ENCODE data around the gene CYFIP2. TPM values are rescaled to one million over a fixed set of nuclear protein-coding genes. Genes with fewer than 3 reads are reported as not detected.
A peak's percentile ranks its signal among the peaks of the same experiment; 100 is the strongest.
"Not testable (repeated sequence)": the region's sequence is repeated elsewhere in the genome, so short reads cannot be mapped to it uniquely, and the experiment has no call there.

The CYFIP2 gene
- total RNA-seq, 2 donors from 2014 or later, result 363 to 389 TPM

DNA sequence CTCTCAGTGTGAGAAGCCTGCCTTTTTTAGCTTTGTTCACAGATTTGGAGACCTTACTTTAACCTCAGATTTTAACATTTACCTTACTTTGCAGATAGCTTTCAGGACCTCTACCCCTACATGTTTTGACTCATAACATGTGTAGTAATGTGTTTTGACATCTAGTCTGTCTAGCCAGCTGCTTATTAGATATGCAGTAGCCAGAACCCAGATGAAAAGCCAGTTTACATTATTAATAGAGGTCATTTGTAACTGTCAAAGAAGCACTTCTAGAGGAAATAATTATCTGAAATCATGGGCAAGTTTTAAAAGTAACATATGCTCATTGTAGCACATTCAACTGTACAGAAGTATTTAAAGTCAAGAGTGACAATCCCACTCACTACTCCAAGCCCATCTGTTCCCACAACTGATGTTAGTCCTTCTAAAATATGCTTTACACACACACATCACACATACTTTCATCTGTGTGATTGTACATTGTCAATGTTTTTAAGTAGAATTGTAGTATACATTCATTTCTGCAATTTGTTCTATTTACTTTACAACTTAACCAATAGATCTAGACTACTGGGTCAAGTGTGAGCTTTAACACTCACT, 122.3 kb downstream of the CYFIP2 start:
- H3K4me1 Mint-ChIP-seq, result peaks cover 15% of the 10 kb centered on the region
- ATAC-seq, result no peak
- peak overlapping the region; percentile 90 for H3K27ac Mint-ChIP-seq
- no peak overlapping the region for H3K4me3 Mint-ChIP-seq
- H3K27me3 Mint-ChIP-seq, result no peaks in the 10 kb centered on the region
- H3K9me3 ChIP-seq (ENCODE audit: control insufficient read depth, low read length, poor library complexity, severe bottlenecking), result no peaks in the 10 kb centered on the region
- peaks cover 16% of the 10 kb centered on the region for H3K36me3 Mint-ChIP-seq (ENCODE audit: low read depth)
- no peak for DNase-seq

DNA sequence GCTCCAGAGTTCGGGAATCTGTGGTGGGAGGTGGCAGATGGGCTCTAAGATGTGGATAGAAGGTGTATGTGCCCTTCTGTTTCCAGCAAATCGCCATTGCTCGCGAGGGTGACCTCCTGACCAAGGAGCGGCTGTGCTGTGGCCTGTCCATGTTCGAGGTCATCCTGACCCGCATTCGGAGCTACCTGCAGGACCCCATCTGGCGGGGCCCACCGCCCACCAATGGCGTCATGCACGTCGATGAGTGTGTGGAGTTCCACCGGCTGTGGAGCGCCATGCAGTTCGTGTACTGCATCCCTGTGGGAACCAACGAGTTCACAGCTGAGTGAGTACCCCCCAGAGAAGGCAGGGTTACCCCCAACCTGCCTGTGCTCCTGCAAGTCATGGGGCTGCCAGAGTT, 123.2 kb downstream of the CYFIP2 start:
- peak overlapping the region; percentile 36 for H3K4me3 Mint-ChIP-seq
- peaks cover 11% of the 10 kb centered on the region for H3K4me1 Mint-ChIP-seq
- H3K27me3 Mint-ChIP-seq, result no peaks in the 10 kb centered on the region
- H3K36me3 Mint-ChIP-seq (ENCODE audit: low read depth), result peaks cover 15% of the 10 kb centered on the region
- DNase-seq (no peak), ATAC-seq (no peak)
- no peaks in the 10 kb centered on the region for H3K9me3 ChIP-seq (ENCODE audit: control insufficient read depth, low read length, poor library complexity, severe bottlenecking)
- peak overlapping the region; percentile 84 for H3K27ac Mint-ChIP-seq

DNA sequence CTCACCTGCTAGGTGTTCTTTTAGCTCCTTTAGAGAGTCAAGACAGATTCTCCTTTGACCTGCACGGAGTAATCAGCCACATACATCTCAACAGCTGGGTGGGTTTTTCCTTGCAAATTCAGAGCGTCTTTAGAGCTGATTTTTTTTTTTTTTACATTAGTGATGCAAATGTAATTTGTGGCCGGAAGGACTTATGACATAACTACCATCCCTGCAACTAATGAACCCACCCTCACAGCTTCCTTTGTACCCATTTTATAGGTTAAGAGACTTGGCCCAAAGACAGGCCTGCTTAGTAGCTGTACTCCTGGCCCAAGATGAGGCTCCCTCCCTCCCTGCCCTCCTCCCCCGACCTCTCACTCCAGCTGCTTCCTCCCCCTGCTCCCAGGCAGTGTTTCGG, 124.2 kb downstream of the CYFIP2 start:
- Mint-ChIP-seq H3K4me3 (no peak overlapping the region), H3K27ac (peak overlapping the region; percentile 84), H3K27me3 (no peaks in the 10 kb centered on the region), H3K4me1 (peaks cover 11% of the 10 kb centered on the region), H3K36me3 (ENCODE audit: low read depth) (peaks cover 14% of the 10 kb centered on the region)
- no peak for DNase-seq
- peak; percentile 77 for ATAC-seq
- H3K9me3 ChIP-seq (ENCODE audit: control insufficient read depth, low read length, poor library complexity, severe bottlenecking), result no peaks in the 10 kb centered on the region

DNA sequence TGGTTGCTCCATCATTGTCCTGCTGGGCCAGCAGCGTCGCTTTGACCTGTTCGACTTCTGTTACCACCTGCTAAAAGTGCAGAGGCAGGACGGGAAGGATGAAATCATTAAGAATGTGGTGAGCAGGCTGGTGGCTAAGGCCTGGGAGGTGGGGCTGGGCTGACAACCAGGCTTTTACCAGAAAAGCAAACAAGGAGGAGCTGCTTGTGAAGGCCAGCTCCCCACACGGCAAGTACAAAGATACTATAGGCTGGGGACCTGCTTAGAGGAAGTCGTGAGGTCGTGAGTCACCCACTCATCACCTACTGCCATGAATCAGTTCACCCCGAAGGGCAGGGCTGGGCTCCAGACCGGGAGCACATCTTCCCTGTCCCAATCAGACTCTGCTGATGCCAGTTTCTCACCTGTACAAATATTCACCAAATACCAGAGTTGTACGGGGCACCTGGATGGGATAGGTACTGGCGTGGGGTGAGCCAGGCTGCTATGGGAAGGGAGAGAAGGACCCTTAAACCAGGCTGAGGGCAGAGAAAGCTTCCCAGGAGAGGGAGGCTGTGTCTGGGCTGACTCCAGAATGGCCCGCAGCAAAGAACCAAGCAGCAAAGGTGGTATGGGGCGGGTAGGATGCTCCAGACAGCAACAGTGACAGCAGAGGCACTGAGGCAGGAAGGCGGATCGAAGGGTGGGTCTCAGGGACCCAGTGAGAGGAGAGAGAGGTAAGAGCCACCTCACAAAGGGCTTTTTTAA, 124.8 kb downstream of the CYFIP2 start:
- ATAC-seq, result peak; percentile 78
- peaks cover 13% of the 10 kb centered on the region for H3K36me3 Mint-ChIP-seq (ENCODE audit: low read depth)
- peak in 2 of 3 donors; percentile 26 to 38 for DNase-seq
- H3K27ac Mint-ChIP-seq, result peak overlapping the region; percentile 84
- H3K27me3 Mint-ChIP-seq, result no peaks in the 10 kb centered on the region
- no peak overlapping the region for H3K4me3 Mint-ChIP-seq
- H3K9me3 ChIP-seq (ENCODE audit: control insufficient read depth, low read length, poor library complexity, severe bottlenecking), result no peaks in the 10 kb centered on the region
- H3K4me1 Mint-ChIP-seq, result peaks cover 11% of the 10 kb centered on the region

DNA sequence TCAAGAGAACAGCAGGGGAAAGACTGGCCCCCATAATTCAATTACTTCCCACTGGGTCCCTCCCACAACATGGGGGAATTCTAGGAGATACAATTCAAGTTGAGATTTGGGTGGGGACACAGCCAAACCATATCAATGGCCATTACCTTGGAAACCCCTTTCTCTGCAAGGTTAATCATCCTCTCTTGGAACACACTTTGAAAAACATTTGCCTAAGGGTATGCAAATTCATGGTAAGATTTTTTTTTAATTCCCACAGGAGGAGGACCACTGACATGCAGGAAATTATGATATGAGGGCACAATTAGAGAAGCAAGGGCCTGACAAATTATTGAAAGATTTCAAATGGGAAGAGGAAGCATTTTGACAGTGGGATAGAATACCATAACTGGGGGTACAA, 132.4 kb downstream of the CYFIP2 start:
- DNase-seq (no peak), ATAC-seq (no peak)
- no peak overlapping the region for H3K4me3 Mint-ChIP-seq
- H3K36me3 Mint-ChIP-seq (ENCODE audit: low read depth), result peaks cover 1% of the 10 kb centered on the region
- H3K4me1 Mint-ChIP-seq, result peaks cover 5% of the 10 kb centered on the region
- H3K9me3 ChIP-seq (ENCODE audit: control insufficient read depth, low read length, poor library complexity, severe bottlenecking), result no peaks in the 10 kb centered on the region
- H3K27ac Mint-ChIP-seq, result no peak overlapping the region
- H3K27me3 Mint-ChIP-seq, result no peaks in the 10 kb centered on the region

DNA sequence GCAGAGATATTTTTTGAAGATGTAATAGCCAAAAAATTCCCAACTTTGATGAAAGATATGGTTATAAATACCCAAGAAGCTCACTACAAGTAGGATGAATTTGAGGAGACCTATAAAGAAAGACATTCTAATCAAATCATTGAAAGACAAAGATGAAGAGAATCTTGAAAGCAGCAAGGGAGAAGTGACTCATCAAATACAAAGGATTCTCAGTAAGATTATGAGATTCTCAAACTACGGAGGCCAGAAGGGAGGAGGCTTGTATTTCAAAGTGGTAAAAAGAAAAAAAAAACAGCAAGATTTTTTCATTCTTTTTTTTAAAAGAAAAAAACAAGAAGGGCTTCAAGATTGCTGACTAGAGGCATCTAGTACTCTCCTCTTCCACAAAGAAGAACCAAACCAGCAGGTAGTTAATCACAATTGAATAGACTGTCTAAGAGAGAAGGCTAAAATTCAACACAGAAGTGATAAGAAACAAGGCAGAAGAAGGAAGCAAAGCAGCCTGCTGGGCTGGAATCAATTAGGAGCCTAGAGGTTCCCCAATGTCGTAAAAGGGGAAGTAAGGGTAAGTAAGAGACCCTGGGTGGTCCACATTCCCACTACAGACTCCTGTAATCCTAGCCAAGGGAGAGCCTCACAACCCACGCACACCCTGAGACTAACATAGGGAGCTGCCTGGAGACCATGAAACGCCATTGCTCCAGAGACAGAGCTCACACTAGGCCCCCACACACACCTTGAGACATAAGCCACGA, 135.0 kb downstream of the CYFIP2 start:
- no peaks in the 10 kb centered on the region for H3K27me3 Mint-ChIP-seq
- ATAC-seq (no peak), DNase-seq (no peak)
- no peaks in the 10 kb centered on the region for H3K36me3 Mint-ChIP-seq (ENCODE audit: low read depth)
- H3K27ac Mint-ChIP-seq, result peak overlapping the region; percentile 57
- H3K4me3 Mint-ChIP-seq, result no peak overlapping the region
- peaks cover 5% of the 10 kb centered on the region for H3K4me1 Mint-ChIP-seq
- no peaks in the 10 kb centered on the region for H3K9me3 ChIP-seq (ENCODE audit: control insufficient read depth, low read length, poor library complexity, severe bottlenecking)

DNA sequence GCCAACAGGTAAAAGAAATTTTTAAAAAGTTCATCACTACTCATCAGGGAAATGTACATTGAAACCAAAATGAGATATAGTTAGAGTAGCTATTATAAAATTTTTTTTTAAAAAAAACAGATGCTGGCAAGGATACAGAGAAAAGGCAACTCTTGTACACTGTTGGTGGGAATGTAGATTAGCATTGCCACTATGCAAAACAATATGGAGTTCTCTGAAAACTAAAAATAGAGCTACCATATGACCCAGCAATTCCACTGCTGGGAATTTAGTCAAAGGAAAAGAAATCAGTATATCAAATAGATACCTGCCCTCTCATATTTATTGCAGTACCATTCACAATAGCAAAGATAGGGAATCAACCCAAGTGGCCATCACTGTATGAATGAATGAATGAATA, 149.9 kb downstream of the CYFIP2 start:
- H3K27ac Mint-ChIP-seq, result no peak overlapping the region
- no peaks in the 10 kb centered on the region for H3K27me3 Mint-ChIP-seq

DNA sequence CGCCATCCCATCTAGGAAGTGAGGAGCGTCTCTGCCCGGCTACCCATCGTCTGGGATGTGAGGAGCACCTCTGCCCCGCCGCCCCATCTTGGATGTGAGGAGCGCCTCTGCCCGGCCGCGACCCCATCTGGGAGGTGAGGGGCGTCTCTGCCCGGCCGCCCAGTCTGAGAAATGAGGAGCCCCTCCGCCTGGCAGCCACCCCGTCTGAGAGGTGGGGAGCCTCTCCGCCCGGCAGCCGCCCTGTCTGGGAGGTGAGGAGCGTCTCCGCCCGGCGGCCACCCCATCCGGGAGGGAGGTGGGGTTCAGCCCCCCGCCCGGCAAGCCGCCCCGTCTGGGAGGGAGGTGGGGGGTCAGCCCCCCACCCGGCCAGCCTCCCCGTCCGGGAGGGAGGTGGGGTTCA, 153.6 kb downstream of the CYFIP2 start:
- not testable (repeated sequence) for ATAC-seq; H3K4me1 Mint-ChIP-seq; H3K9me3 ChIP-seq (ENCODE audit: control insufficient read depth, low read length, poor library complexity, severe bottlenecking); H3K36me3 Mint-ChIP-seq (ENCODE audit: low read depth); DNase-seq; H3K27me3 Mint-ChIP-seq; H3K4me3 Mint-ChIP-seq; H3K27ac Mint-ChIP-seq

More for the DNA sequence above, 149.9 kb downstream of the CYFIP2 start:
- ATAC-seq, result no peak
- DNase-seq, result no peak
- no peaks in the 10 kb centered on the region for H3K9me3 ChIP-seq (ENCODE audit: control insufficient read depth, low read length, poor library complexity, severe bottlenecking)
- H3K4me3 Mint-ChIP-seq, result no peak overlapping the region
- no peaks in the 10 kb centered on the region for H3K36me3 Mint-ChIP-seq (ENCODE audit: low read depth)
- no peaks in the 10 kb centered on the region for H3K4me1 Mint-ChIP-seq

DNA sequence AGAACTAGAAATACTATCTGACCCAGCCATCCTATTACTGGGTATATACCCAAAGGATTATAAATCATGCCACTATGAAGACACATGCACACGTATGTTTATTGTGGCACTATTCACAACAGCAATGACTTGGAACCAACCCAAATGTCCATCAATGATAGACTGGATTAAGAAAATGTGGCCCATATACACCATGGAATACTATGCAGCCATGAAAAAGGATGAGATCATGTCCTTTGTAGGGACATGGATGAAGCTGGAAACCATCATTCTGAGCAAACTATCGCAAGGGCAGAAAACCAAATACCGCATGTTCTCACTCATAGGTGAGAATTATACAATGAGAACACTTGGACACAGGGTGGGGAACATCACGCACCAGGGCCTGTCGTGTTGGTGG, 164.0 kb downstream of the CYFIP2 start:
- H3K4me3 Mint-ChIP-seq; H3K9me3 ChIP-seq (ENCODE audit: control insufficient read depth, low read length, poor library complexity, severe bottlenecking); ATAC-seq; H3K36me3 Mint-ChIP-seq (ENCODE audit: low read depth); H3K27me3 Mint-ChIP-seq; H3K4me1 Mint-ChIP-seq; DNase-seq: not testable (repeated sequence)
- H3K27ac Mint-ChIP-seq, result peak overlapping the region; percentile 53

DNA sequence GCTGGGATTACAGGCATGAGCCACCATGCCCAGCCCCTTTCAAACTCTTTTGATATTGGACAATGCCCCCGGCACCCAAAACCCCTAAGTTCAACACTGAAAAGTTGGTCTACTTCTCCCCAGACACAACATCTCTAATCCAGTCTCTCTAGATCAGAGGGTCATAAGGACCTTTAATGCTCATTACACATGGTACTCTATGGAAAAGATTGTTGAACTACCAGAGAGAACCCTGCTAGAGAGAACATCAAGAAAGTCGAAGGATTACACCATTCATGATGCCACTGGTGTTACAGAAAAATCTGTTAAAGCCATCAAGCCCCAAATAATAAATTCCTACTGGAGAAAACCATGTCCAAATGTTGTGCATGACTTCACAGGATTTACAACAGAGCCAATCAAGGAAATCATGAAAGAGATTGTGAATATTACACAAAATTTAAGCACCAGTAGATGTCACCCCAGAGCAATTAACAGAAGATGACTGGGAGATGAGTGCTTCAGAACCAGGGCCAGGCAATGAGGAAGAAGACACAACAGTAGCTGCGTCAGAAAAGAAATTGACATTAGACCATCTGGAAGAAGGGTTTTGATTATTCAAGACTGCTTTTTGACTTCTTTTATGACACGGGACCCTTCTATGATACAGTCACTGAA, 165.7 kb downstream of the CYFIP2 start:
- no peaks in the 10 kb centered on the region for H3K9me3 ChIP-seq (ENCODE audit: control insufficient read depth, low read length, poor library complexity, severe bottlenecking)
- peaks cover 6% of the 10 kb centered on the region for H3K27me3 Mint-ChIP-seq
- DNase-seq (no peak), ATAC-seq (peak; percentile 88)
- no peak overlapping the region for H3K4me3 Mint-ChIP-seq
- H3K27ac Mint-ChIP-seq, result peak overlapping the region; percentile 49
- peaks cover 5% of the 10 kb centered on the region for H3K4me1 Mint-ChIP-seq
- H3K36me3 Mint-ChIP-seq (ENCODE audit: low read depth), result no peaks in the 10 kb centered on the region

DNA sequence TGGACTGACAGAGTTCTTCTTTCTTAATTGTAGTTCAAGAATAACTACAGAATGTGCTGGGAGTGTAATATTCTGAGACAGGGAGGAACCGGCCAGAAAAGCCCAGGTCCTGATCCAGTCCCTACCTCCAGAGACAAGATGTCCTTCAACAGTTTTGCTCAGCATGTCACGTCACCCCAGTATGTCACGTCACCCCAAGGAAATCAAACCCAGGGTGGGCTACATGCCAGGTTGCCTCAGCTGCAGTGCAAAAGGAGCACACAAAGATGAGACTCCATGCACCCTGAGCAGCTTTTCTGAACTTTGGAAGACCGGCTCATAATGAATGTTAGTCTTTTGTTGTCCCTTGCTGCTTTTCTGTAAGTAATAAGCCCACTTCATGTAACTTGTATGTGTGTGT, 168.2 kb downstream of the CYFIP2 start:
- no peak for ATAC-seq
- H3K36me3 Mint-ChIP-seq (ENCODE audit: low read depth), result no peaks in the 10 kb centered on the region
- H3K27me3 Mint-ChIP-seq, result no peaks in the 10 kb centered on the region
- H3K27ac Mint-ChIP-seq, result no peak overlapping the region
- peaks cover 5% of the 10 kb centered on the region for H3K4me1 Mint-ChIP-seq
- DNase-seq, result no peak
- H3K9me3 ChIP-seq (ENCODE audit: control insufficient read depth, low read length, poor library complexity, severe bottlenecking), result no peaks in the 10 kb centered on the region
- H3K4me3 Mint-ChIP-seq, result no peak overlapping the region

DNA sequence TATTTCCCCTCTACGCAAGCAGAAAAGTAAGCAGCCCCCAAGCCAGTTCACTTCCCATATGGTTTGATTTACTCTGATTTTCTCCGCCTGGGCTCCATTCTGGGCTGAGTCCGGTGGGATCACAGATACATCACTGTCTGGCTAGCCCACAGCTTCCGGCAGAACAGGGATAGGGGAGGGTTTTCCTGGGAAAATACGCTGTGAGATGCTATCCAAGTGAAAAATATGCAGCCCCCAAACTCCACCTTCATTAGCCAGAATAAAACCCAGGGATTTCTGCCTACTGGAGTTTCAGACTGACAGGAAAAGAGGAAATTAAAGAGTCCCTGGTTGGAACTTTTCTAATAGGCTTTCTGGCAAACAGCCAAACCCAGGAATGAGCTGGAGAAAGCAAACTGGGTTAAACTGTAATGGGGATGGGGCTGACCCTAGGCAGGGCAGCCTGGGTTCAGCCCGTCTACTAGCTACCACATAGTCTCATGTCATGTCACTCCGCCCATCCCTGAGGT, 177.2 kb downstream of the CYFIP2 start:
- H3K9me3 ChIP-seq (ENCODE audit: control insufficient read depth, low read length, poor library complexity, severe bottlenecking), result no peaks in the 10 kb centered on the region
- Mint-ChIP-seq H3K4me3 (no peak overlapping the region), H3K27me3 (no peaks in the 10 kb centered on the region), H3K27ac (no peak overlapping the region), H3K36me3 (ENCODE audit: low read depth) (peaks cover 3% of the 10 kb centered on the region), H3K4me1 (no peaks in the 10 kb centered on the region)
- DNase-seq (no peak), ATAC-seq (no peak)

DNA sequence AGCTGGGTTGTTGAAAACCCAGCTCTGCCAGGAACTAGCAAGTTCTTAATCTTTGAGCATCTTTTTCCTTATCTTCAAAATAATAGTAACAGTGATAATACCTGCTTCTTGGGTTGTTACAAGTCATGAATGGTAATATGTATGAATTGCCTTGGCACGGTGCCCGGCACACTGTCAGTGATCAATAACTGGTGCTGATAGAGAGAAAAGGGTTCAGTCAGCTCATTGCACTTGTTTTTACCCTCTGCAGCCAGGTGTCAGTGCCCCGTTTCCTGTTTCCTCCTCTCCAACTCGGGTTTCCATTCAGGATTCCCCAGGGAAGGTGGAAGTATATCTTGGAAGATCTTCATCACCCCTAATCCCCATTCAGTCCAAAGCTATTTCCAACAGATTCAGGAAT, 178.3 kb downstream of the CYFIP2 start:
- Mint-ChIP-seq H3K27me3 (no peaks in the 10 kb centered on the region), H3K4me3 (no peak overlapping the region), H3K36me3 (ENCODE audit: low read depth) (peaks cover 3% of the 10 kb centered on the region), H3K4me1 (peaks cover 5% of the 10 kb centered on the region), H3K27ac (no peak overlapping the region)
- ATAC-seq, result no peak
- DNase-seq, result no peak
- H3K9me3 ChIP-seq (ENCODE audit: control insufficient read depth, low read length, poor library complexity, severe bottlenecking), result no peaks in the 10 kb centered on the region

All from T-helper 17 cell (primary cell).